ENCODE results near the gene HLCS.

The HLCS gene

DNA sequence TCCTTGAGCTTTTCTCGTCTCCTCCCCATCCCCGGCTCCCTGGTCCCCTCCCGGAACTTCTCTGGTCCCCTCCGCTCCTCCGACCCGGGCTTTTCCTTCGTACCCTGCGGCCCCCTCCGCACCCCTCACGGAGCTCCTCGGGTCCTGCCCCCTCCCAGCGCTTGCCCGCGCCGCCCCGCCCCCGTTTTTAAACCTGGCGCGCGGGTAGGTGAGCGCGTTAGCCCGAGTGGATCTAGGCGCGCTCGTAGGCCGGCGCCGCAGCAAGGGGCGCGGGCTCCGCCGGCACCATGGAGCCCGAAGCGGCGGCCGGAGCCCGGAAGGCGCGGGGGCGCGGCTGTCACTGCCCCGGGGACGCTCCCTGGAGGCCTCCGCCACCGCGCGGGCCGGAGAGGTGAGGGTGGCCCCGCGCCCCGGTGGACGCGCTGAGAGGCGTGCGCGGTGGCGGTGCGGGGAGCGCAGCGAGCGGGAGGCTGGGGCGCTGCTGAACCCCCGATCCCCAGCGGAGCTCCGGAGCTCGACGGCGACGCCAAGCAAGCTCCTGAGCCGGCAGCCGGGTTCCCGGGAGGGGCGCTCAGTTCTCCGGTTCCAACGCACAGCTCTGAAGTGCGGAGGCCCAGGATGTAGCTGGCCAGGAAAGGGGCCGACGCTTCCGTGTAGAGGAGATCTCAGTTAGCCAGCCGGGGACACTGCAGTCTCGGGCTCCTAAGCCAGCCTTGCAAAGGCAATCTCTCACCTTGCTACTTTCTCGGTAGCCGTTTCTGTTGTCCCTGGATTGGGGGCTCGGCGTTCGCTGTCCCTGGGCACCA lies 40.2 kb upstream of the HLCS start, which contains the start of gene RIPPLY3 (continued):
- no peak for TF ChIP-seq ZNF610 (tag by site-specific recombination; IDR thresholded peaks at IDR 0.05; ENCODE audit: borderline replicate concordance)
- TF ChIP-seq ZNF549 (tag by site-specific recombination; IDR thresholded peaks at IDR 0.05), result no peak
- TF ChIP-seq ZNF514 (tag by site-specific recombination; IDR thresholded peaks at IDR 0.05), result no peak
- TF ChIP-seq FEZF1 (tag by site-specific recombination; IDR thresholded peaks at IDR 0.05), result no peak
- TF ChIP-seq ZNF112 (tag by site-specific recombination; IDR thresholded peaks at IDR 0.05), result no peak
- TF ChIP-seq ZNF837 (tag by site-specific recombination; IDR thresholded peaks at IDR 0.05), result no peak
- TF ChIP-seq, protein P1, sequence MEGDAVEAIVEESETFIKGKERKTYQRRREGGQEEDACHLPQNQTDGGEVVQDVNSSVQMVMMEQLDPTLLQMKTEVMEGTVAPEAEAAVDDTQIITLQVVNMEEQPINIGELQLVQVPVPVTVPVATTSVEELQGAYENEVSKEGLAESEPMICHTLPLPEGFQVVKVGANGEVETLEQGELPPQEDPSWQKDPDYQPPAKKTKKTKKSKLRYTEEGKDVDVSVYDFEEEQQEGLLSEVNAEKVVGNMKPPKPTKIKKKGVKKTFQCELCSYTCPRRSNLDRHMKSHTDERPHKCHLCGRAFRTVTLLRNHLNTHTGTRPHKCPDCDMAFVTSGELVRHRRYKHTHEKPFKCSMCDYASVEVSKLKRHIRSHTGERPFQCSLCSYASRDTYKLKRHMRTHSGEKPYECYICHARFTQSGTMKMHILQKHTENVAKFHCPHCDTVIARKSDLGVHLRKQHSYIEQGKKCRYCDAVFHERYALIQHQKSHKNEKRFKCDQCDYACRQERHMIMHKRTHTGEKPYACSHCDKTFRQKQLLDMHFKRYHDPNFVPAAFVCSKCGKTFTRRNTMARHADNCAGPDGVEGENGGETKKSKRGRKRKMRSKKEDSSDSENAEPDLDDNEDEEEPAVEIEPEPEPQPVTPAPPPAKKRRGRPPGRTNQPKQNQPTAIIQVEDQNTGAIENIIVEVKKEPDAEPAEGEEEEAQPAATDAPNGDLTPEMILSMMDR (tag by site-specific recombination; IDR thresholded peaks at IDR 0.05), result no peak
- no peak for TF ChIP-seq ZNF16 (tag by site-specific recombination; IDR thresholded peaks at IDR 0.05; ENCODE audit: low read depth)
- no peak for TF ChIP-seq ZNF747 (tag by site-specific recombination; IDR thresholded peaks at IDR 0.05)
- no peak for TF ChIP-seq ZNF404 (tag by site-specific recombination; IDR thresholded peaks at IDR 0.05)
- TF ChIP-seq ZNF133 (tag by site-specific recombination; IDR thresholded peaks at IDR 0.05), result no peak
- TF ChIP-seq ZNF776 (tag by site-specific recombination; IDR thresholded peaks at IDR 0.05; ENCODE audit: borderline replicate concordance), result no peak
- no peak for TF ChIP-seq MZF1 (tag by site-specific recombination; IDR thresholded peaks at IDR 0.05; ENCODE audit: borderline replicate concordance)
- TF ChIP-seq ZNF677 (tag by site-specific recombination; IDR thresholded peaks at IDR 0.05), result no peak
- TF ChIP-seq, protein P2, sequence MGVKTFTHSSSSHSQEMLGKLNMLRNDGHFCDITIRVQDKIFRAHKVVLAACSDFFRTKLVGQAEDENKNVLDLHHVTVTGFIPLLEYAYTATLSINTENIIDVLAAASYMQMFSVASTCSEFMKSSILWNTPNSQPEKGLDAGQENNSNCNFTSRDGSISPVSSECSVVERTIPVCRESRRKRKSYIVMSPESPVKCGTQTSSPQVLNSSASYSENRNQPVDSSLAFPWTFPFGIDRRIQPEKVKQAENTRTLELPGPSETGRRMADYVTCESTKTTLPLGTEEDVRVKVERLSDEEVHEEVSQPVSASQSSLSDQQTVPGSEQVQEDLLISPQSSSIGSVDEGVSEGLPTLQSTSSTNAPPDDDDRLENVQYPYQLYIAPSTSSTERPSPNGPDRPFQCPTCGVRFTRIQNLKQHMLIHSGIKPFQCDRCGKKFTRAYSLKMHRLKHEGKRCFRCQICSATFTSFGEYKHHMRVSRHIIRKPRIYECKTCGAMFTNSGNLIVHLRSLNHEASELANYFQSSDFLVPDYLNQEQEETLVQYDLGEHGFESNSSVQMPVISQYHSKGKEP (tag by site-specific recombination; IDR thresholded peaks at IDR 0.05), result no peak
- TF ChIP-seq ZNF10 (tag by site-specific recombination; IDR thresholded peaks at IDR 0.05), result no peak
- TF ChIP-seq ZNF791 (tag by site-specific recombination; IDR thresholded peaks at IDR 0.05), result no peak
- no peak for TF ChIP-seq ZNF19 (tag by site-specific recombination; IDR thresholded peaks at IDR 0.05; ENCODE audit: low read depth)
- TF ChIP-seq ZNF335 (tag by site-specific recombination; conservative IDR thresholded peaks at IDR 0.05), result peak; percentile 67
- no peak for TF ChIP-seq ZSCAN23 (tag by site-specific recombination; IDR thresholded peaks at IDR 0.05)
- TF ChIP-seq, protein P3, sequence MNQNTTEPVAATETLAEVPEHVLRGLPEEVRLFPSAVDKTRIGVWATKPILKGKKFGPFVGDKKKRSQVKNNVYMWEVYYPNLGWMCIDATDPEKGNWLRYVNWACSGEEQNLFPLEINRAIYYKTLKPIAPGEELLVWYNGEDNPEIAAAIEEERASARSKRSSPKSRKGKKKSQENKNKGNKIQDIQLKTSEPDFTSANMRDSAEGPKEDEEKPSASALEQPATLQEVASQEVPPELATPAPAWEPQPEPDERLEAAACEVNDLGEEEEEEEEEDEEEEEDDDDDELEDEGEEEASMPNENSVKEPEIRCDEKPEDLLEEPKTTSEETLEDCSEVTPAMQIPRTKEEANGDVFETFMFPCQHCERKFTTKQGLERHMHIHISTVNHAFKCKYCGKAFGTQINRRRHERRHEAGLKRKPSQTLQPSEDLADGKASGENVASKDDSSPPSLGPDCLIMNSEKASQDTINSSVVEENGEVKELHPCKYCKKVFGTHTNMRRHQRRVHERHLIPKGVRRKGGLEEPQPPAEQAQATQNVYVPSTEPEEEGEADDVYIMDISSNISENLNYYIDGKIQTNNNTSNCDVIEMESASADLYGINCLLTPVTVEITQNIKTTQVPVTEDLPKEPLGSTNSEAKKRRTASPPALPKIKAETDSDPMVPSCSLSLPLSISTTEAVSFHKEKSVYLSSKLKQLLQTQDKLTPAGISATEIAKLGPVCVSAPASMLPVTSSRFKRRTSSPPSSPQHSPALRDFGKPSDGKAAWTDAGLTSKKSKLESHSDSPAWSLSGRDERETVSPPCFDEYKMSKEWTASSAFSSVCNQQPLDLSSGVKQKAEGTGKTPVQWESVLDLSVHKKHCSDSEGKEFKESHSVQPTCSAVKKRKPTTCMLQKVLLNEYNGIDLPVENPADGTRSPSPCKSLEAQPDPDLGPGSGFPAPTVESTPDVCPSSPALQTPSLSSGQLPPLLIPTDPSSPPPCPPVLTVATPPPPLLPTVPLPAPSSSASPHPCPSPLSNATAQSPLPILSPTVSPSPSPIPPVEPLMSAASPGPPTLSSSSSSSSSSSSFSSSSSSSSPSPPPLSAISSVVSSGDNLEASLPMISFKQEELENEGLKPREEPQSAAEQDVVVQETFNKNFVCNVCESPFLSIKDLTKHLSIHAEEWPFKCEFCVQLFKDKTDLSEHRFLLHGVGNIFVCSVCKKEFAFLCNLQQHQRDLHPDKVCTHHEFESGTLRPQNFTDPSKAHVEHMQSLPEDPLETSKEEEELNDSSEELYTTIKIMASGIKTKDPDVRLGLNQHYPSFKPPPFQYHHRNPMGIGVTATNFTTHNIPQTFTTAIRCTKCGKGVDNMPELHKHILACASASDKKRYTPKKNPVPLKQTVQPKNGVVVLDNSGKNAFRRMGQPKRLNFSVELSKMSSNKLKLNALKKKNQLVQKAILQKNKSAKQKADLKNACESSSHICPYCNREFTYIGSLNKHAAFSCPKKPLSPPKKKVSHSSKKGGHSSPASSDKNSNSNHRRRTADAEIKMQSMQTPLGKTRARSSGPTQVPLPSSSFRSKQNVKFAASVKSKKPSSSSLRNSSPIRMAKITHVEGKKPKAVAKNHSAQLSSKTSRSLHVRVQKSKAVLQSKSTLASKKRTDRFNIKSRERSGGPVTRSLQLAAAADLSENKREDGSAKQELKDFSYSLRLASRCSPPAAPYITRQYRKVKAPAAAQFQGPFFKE (tag by site-specific recombination; IDR thresholded peaks at IDR 0.05; ENCODE audit: borderline replicate concordance), result no peak
- TF ChIP-seq ZNF391 (tag by site-specific recombination; IDR thresholded peaks at IDR 0.05; ENCODE audit: borderline replicate concordance, low read depth), result no peak
- TF ChIP-seq BCL11B (tag by site-specific recombination; IDR thresholded peaks at IDR 0.05; ENCODE audit: low read depth), result no peak
- no peak for TF ChIP-seq KLF7 (tag by site-specific recombination; IDR thresholded peaks at IDR 0.05; ENCODE audit: borderline replicate concordance)
- no peak for TF ChIP-seq ZNF596 (tag by site-specific recombination; IDR thresholded peaks at IDR 0.05)
- no peak for TF ChIP-seq ZNF121 (tag by site-specific recombination; IDR thresholded peaks at IDR 0.05)
- TF ChIP-seq ZNF654 (tag by site-specific recombination; IDR thresholded peaks at IDR 0.05; ENCODE audit: low read depth), result no peak
